ENCODE data around the gene GADD45GIP1. TPM values are rescaled to one million over a fixed set of nuclear protein-coding genes. Genes with fewer than 3 reads are reported as not detected.

The GADD45GIP1 gene
- total and polyA plus RNA-seq, 10 of the 15 experiments (the other 5 are each of a cell fraction or from before 2014, with no cell fraction given): 5.1 to 136 (median 30.1) TPM

DNA sequence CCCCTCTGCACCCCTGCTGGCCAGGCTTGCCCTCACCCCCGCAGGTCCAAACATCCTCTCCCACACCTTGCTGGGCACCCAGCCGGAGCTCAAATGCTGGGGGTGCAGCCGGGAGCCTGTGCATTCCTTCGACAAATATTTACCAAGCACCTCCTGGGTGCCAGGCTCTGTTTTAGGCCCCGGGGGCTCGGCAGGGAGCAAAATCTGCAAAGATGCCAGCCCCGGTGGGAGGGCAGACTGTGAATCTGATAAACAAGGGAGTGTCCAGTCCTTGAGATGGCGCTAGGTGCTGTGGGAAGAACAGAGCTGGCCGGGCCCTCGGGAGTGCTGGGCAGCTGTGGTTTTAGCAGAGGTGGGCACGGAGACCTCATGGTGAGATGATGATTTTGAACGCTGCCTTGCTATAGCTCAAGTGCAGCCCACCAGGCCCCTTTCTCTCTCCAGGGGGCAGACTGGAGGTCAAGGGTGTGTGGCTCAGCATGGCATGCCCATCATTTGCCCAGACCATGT, 48.9 kb upstream of the GADD45GIP1 start:
- ChIA-PET SMC1A (ENCODE audit: uncharacterized antibody, unreplicated experiment) (interaction anchor here (0.6 to 1.0 kb wide), 2 partner anchors 28 to 31 kb away, joined by 3 read pairs; no protein-coding TSS in a partner anchor), RAD21 (ENCODE audit: unreplicated experiment) (interaction anchor here (1.2 kb wide), 1 partner anchor 28 kb away, joined by 3 read pairs; no protein-coding TSS in a partner anchor), CTCF (interaction anchor here (0.6 to 2.1 kb wide), 6 partner anchors 13 to 972 kb away, joined by 3 to 8 read pairs (median 6); no protein-coding TSS in a partner anchor), POLR2A (interaction anchor here (1.1 kb wide), 1 partner anchor 29 kb away, joined by 3 read pairs; no protein-coding TSS in a partner anchor)
- H3K27ac ChIP-seq (ENCODE audit: control insufficient read depth, insufficient read depth): no peak overlapping the region
- H3K4me3 ChIP-seq: no peak overlapping the region
- DNase-seq (ENCODE audit: low read depth, low spot score) (no peak), ATAC-seq (no peak), FAIRE-seq (no peak)
- no peaks in the 10 kb centered on the region for H3K79me2 ChIP-seq (ENCODE audit: control insufficient read depth, insufficient read depth, low read length)
- no peak overlapping the region for H3K9ac ChIP-seq (ENCODE audit: control insufficient read depth, insufficient read depth, low read length)
- no peaks in the 10 kb centered on the region for H3K36me3 ChIP-seq (ENCODE audit: control insufficient read depth in 2 of 2, insufficient read depth in 2 of 2, low read length in 1 of 2)
- TF ChIP-seq RBBP5 (conservative IDR thresholded peaks at IDR 0.05): no peak
- no peak overlapping the region for H3K4me2 ChIP-seq (ENCODE audit: control insufficient read depth, insufficient read depth)
- no peaks in the 10 kb centered on the region for H3K4me1 ChIP-seq (ENCODE audit: control insufficient read depth, insufficient read depth, low read length)
- 49% methylated on average over 12 of the region's 12 CpGs for WGBS (ENCODE audit: insufficient coverage, insufficient replicate concordance, low lambda C conversion rate, missing lambda C conversion rate)
- in situ Hi-C loops (cut with MboI): no loop called here
- no peak overlapping the region for H2AFZ ChIP-seq (ENCODE audit: control insufficient read depth, low read depth, low read length)
- H4K20me1 ChIP-seq (ENCODE audit: control insufficient read depth, insufficient read depth): no peaks in the 10 kb centered on the region
- intact Hi-C loops (cut with micrococcal nuclease; ENCODE audit: unreplicated experiment): no loop called here
- no TSS peak for BruUV-seq (replicated peaks)
- H3K9me3 ChIP-seq (replicated peaks; ENCODE audit: control insufficient read depth, insufficient read depth, low read length): no peaks in the 10 kb centered on the region
- peaks cover 3% of the 10 kb centered on the region in 2 experiments; a peak in 3 of 4 replicates for H3K27me3 ChIP-seq (replicated peaks in 1 of 2; ENCODE audit: control insufficient read depth in 2 of 2, insufficient read depth in 2 of 2, low read length in 1 of 2)

DNA sequence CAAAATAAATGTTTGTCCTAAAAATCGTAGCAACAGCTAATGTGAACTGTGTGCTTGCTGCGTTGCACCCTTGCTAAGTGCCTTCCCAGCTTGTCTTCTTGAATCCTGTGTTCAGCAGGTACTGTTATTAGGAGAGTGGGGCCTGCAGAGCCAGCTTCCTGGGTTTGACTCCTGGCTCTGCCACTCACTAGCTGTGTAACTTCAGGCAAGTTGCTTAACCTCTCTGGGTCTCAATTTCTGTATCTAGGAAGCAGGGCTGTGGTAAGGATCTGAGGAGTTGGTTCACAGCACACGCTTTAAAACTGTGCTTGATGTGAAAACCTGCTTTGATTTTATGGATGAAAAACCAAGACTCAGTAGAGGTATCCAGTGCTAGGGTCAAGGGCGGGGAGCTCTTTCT, 48.2 kb upstream of the GADD45GIP1 start:
- ChIA-PET POLR2A (interaction anchor here (1.1 kb wide), 1 partner anchor 28 kb away, joined by 3 read pairs; no protein-coding TSS in a partner anchor), RAD21 (ENCODE audit: unreplicated experiment) (no interaction called here), CTCF (interaction anchor here (0.6 to 2.1 kb wide), 7 partner anchors 12 to 973 kb away, joined by 3 to 8 read pairs (median 5); no protein-coding TSS in a partner anchor), SMC1A (ENCODE audit: uncharacterized antibody, unreplicated experiment) (interaction anchor here (1.0 kb wide), 1 partner anchor 27 kb away, joined by 3 read pairs; no protein-coding TSS in a partner anchor)
- ATAC-seq (no peak), DNase-seq (ENCODE audit: low read depth, low spot score) (no peak), FAIRE-seq (no peak)
- no peaks in the 10 kb centered on the region for H3K9me3 ChIP-seq (replicated peaks; ENCODE audit: control insufficient read depth, insufficient read depth, low read length)
- no peak overlapping the region for H3K9ac ChIP-seq (ENCODE audit: control insufficient read depth, insufficient read depth, low read length)
- no peaks in the 10 kb centered on the region for H4K20me1 ChIP-seq (ENCODE audit: control insufficient read depth, insufficient read depth)
- no peak overlapping the region for H2AFZ ChIP-seq (ENCODE audit: control insufficient read depth, low read depth, low read length)
- 11% methylated on average over 4 of the region's 4 CpGs for WGBS (ENCODE audit: insufficient coverage, insufficient replicate concordance, low lambda C conversion rate, missing lambda C conversion rate)
- intact Hi-C loops (cut with micrococcal nuclease; ENCODE audit: unreplicated experiment) (no loop called here), in situ Hi-C loops (cut with MboI) (no loop called here)
- H3K4me3 ChIP-seq: no peak overlapping the region
- H3K27ac ChIP-seq (ENCODE audit: control insufficient read depth, insufficient read depth): no peak overlapping the region
- no peaks in the 10 kb centered on the region for H3K4me1 ChIP-seq (ENCODE audit: control insufficient read depth, insufficient read depth, low read length)
- no TSS peak for BruUV-seq (replicated peaks)
- H3K4me2 ChIP-seq (ENCODE audit: control insufficient read depth, insufficient read depth): no peak overlapping the region
- no peaks in the 10 kb centered on the region for H3K79me2 ChIP-seq (ENCODE audit: control insufficient read depth, insufficient read depth, low read length)
- peaks cover 0 to under 1% of the 10 kb centered on the region in 2 experiments; a peak in 3 of 4 replicates for H3K27me3 ChIP-seq (replicated peaks in 1 of 2; ENCODE audit: control insufficient read depth in 2 of 2, insufficient read depth in 2 of 2, low read length in 1 of 2)
- no peaks in the 10 kb centered on the region for H3K36me3 ChIP-seq (ENCODE audit: control insufficient read depth in 2 of 2, insufficient read depth in 2 of 2, low read length in 1 of 2)
- TF ChIP-seq, protein P1, sequence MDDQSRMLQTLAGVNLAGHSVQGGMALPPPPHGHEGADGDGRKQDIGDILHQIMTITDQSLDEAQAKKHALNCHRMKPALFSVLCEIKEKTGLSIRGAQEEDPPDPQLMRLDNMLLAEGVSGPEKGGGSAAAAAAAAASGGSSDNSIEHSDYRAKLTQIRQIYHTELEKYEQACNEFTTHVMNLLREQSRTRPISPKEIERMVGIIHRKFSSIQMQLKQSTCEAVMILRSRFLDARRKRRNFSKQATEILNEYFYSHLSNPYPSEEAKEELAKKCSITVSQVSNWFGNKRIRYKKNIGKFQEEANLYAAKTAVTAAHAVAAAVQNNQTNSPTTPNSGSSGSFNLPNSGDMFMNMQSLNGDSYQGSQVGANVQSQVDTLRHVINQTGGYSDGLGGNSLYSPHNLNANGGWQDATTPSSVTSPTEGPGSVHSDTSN (IDR thresholded peaks at IDR 0.05; ENCODE audit: insufficient replicate concordance, low read depth, low read length): no peak
- TF ChIP-seq YBX1 (IDR thresholded peaks at IDR 0.05) (no peak), FOXK2 (IDR thresholded peaks at IDR 0.05) (no peak), NRF1 (conservative IDR thresholded peaks at IDR 0.05; ENCODE audit: low read depth, low read length) (no peak), MYB (IDR thresholded peaks at IDR 0.05; ENCODE audit: borderline replicate concordance, low read depth, low read length) (no peak), NFYA (IDR thresholded peaks at IDR 0.05; ENCODE audit: borderline replicate concordance, low read depth, low read length) (no peak), SP1 (IDR thresholded peaks at IDR 0.05; ENCODE audit: low read depth, low read length) (no peak)
- TF ChIP-seq, protein P2, sequence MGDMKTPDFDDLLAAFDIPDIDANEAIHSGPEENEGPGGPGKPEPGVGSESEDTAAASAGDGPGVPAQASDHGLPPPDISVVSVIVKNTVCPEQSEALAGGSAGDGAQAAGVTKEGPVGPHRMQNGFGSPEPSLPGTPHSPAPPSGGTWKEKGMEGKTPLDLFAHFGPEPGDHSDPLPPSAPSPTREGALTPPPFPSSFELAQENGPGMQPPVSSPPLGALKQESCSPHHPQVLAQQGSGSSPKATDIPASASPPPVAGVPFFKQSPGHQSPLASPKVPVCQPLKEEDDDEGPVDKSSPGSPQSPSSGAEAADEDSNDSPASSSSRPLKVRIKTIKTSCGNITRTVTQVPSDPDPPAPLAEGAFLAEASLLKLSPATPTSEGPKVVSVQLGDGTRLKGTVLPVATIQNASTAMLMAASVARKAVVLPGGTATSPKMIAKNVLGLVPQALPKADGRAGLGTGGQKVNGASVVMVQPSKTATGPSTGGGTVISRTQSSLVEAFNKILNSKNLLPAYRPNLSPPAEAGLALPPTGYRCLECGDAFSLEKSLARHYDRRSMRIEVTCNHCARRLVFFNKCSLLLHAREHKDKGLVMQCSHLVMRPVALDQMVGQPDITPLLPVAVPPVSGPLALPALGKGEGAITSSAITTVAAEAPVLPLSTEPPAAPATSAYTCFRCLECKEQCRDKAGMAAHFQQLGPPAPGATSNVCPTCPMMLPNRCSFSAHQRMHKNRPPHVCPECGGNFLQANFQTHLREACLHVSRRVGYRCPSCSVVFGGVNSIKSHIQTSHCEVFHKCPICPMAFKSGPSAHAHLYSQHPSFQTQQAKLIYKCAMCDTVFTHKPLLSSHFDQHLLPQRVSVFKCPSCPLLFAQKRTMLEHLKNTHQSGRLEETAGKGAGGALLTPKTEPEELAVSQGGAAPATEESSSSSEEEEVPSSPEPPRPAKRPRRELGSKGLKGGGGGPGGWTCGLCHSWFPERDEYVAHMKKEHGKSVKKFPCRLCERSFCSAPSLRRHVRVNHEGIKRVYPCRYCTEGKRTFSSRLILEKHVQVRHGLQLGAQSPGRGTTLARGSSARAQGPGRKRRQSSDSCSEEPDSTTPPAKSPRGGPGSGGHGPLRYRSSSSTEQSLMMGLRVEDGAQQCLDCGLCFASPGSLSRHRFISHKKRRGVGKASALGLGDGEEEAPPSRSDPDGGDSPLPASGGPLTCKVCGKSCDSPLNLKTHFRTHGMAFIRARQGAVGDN (IDR thresholded peaks at IDR 0.05): no peak
